GM13977 (cell line): Measurements from ENCODE around the gene SLC6A2.

Source experiments
- DNase-seq: peaks from one replicate; pipeline ENCODE4 v3.0.0; 2012; ENCODE audit warnings: low spot score
- in situ Hi-C: fragments of 300-500 bp; cut with MboI; formaldehyde crosslinking; loops from one replicate; pipeline ENCODE4 v1.12.0; 2022; ENCODE audit warnings: low sequenced_read_pairs, low pct_unique_long_range_greater_than_20kb, mixed read lengths, inconsistent platforms; ENCODE audit not compliant: unreplicated experiment
- TF ChIP-seq, protein P1 (sequence below): IDR thresholded peaks from 2 replicates; pipeline ENCODE4 v1.5.1; 2012; ENCODE audit warnings: mild to moderate bottlenecking, control low read depth; ENCODE audit not compliant: insufficient read depth; ENCODE audit errors: extremely low read depth, missing control alignments

The SLC6A2 gene

GRCh38 chr16:55732496-55732895 lies 76.7 kb downstream of the SLC6A2 start:
- no peak for DNase-seq
- TF ChIP-seq, protein P1, sequence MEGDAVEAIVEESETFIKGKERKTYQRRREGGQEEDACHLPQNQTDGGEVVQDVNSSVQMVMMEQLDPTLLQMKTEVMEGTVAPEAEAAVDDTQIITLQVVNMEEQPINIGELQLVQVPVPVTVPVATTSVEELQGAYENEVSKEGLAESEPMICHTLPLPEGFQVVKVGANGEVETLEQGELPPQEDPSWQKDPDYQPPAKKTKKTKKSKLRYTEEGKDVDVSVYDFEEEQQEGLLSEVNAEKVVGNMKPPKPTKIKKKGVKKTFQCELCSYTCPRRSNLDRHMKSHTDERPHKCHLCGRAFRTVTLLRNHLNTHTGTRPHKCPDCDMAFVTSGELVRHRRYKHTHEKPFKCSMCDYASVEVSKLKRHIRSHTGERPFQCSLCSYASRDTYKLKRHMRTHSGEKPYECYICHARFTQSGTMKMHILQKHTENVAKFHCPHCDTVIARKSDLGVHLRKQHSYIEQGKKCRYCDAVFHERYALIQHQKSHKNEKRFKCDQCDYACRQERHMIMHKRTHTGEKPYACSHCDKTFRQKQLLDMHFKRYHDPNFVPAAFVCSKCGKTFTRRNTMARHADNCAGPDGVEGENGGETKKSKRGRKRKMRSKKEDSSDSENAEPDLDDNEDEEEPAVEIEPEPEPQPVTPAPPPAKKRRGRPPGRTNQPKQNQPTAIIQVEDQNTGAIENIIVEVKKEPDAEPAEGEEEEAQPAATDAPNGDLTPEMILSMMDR = no peak
- in situ Hi-C loops = no loop called here

DNA sequence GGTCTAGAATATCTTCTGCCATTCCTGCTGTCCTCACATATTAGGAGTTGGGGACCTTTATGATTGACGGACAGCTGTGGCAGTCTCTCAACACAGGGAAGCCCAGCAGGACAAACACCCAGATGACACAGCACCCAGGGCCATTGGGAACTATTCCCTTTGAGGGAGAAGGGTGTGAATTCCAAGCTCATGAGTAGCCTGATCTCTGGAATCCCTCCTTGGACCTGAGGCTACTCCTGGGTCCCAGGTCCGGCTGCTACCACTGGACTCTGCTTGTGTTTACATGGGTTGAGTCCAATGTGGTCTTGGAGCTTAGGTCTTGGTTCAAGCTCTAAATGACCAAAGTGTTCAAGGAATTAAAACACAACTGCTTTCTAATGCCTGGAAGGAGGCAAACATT lies 78.9 kb downstream of the SLC6A2 start:
- TF ChIP-seq, protein P1 = no peak
- DNase-seq = no peak
- in situ Hi-C loops = no loop called here

DNA sequence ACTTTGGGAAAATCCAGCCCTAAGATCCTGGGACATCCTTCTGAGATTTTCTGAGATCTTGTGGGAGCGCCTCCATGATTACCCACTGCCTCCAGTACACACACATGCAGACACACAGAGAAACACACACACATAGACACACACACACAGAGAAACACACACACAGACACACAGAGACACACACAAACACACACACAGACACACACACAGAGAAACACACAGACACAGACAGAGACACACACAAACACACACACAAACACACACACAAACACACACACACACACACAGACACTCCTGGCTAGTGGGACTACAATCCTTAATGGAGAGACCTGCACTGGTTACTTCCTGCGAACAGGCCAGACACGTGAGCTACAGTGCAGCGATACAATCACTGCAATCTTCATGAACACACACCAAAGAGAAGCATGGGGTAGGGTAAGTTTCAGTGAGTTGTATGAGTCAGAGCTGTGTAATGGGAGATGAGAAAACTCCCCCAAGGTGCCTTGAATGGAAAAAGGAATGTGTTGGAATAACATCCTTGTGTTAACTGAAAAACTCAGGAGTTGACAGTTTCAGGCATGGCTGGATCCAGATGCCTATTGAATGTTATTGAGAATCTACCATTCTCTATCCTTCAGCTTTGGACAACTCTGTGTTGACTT lies 79.5 kb downstream of the SLC6A2 start:
- TF ChIP-seq, protein P1 = no peak
- no peak for DNase-seq
- in situ Hi-C loops = no loop called here

- DNase-seq = no peak
- in situ Hi-C loops = no loop called here
- TF ChIP-seq, protein P1 = no peak
Observed at GRCh38 chr16:55736671-55737070, 80.9 kb downstream of the SLC6A2 start.

DNA sequence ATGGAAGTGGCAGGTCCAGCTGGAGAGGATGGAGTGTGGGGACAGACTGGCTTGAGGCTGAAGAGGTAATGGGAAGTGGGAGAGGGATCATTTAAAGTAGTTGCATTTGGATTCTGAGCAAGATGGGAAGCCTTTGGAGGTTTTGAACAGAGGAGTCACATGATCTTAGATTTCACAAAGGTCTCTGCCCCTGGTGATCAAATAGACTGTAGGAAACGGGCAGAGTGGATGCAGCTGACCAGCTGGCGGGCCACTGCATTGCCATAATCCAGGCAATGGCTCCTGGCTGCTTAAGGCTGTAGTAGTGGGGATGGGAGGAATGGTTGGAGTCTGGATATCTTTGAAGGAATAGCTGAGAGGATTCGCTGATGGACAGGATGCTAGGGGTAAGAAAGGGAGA lies 81.5 kb downstream of the SLC6A2 start:
- TF ChIP-seq, protein P1 = no peak
- in situ Hi-C loops = no loop called here
- no peak for DNase-seq

- in situ Hi-C loops = no loop called here
- TF ChIP-seq, protein P1 = no peak
- DNase-seq = no peak
Observed at GRCh38 chr16:55737966-55738365, 82.2 kb downstream of the SLC6A2 start.
